Activated CD8-positive, alpha-beta memory T cell treated with anti-CD3 and anti-CD28 coated beads, Interleukin-2, amount 50 U/mL, for 48 hours (primary cell): ENCODE data around the gene NTSR1.

Experiments used
- DNase-seq: peaks from one replicate; pipeline ENCODE4 v3.0.0-alpha.2; 2020

The NTSR1 gene

GRCh38 chr20:62710886-62711702 lies 2.5 kb downstream of the NTSR1 start:
- DNase-seq = no peak

- DNase-seq = no peak
These were observed 3.1 kb downstream of the NTSR1 start for GRCh38 chr20:62711703-62712101.

DNA sequence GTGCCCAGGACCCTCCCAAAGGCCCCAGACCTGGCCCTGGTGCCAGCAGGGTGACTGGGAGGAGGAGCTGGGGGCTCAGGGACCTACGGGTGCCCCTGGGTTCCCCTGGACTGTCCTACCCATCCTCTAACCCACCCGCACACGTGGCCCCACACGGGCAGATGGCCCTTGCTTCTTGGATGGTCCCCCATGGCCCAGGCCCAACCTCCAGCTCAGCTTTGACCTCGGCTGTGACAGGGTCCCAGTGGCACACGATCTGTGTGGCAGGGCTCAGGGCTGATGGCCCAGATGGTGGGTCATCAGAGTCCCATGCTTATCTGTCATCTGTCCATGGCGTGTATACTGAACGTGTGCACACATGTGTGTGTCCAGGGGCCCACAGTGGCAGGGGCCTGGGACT lies 4.0 kb downstream of the NTSR1 start:
- DNase-seq = no peak

GRCh38 chr20:62714006-62714405 lies 5.4 kb downstream of the NTSR1 start:
- DNase-seq = no peak

- no peak for DNase-seq
These were observed 6.2 kb downstream of the NTSR1 start for GRCh38 chr20:62714799-62715198.

DNA sequence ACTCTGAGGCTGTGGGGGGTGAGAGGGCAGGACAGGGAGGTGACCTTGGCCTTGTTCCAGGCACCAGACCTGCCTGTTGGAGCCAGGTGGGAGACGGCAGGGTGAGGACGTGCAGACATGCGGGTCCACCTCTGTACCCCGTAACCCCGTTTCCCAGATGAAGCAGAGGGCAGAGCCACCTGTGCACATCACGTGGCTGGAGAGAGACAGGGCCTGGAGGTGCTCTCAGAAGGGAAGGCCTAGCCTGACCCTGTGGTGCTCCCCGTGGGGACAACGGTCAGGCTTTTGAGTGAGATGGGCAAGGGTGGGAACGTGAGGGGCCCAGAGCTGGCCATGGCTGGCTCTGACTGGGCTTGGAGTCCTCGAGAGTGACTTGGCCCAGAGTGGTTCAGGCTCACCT lies 6.6 kb downstream of the NTSR1 start:
- DNase-seq = no peak

DNA sequence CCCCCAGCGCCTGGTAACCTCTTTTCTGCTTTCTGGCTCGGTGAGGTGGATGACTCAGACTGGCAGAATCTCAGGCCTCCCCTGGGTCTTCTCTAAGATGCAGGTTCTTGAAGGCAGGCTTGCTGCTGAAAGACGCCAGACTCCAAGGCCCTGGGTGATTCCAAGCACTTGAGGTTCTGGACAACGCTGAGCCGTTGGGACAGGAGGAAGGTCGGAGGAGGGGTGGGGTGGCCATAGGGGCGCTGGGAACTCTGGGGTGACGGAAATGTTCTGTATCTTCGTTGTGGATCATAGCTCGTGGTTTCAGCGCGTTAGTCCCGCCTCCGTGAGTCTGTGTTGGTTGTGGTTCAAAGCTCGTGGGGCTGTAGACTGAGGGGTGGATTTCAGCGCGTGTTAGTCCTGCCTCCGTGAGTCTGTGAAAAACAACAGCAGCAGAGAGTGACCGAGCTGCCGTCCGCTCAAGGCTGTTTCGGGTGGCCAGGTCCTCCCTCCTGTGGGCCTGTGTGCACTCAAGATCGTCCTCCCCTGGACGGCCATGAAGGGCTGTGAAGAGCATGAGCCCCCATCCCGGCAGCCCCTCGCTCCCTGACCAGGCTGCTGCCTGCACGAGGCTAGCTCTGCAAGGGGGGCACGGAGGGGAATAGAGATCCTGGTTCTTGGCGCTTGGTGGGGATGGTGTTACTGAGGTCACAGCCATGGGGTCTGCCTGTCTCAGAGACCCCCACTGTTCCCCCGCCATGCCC lies 7.7 kb downstream of the NTSR1 start:
- DNase-seq = peak; percentile 71

DNA sequence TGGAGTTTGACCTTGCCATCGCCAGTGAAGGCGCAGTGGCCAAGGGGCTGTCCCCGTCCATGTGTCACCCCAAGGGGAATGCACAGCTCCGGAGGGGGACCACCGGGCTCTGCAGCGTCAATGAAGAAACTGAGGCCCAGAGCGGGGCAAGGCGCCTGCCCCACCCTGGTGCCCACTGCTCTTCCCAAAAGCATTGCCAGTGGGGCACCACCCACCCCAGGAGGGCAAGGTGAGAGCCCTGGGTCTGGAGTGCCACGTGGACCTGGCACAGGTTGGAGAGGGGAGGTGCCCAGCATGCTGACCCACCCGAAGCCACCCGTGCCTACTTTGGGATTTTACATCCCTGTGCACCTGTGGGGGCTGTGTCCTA lies 8.3 kb downstream of the NTSR1 start:
- DNase-seq = no peak

GRCh38 chr20:62717933-62718332 lies 9.3 kb downstream of the NTSR1 start:
- DNase-seq = no peak

- no peak for DNase-seq
These were observed 9.9 kb downstream of the NTSR1 start for GRCh38 chr20:62718546-62718945.

- DNase-seq = no peak
These were observed 10.8 kb downstream of the NTSR1 start for GRCh38 chr20:62719250-62719935.

DNA sequence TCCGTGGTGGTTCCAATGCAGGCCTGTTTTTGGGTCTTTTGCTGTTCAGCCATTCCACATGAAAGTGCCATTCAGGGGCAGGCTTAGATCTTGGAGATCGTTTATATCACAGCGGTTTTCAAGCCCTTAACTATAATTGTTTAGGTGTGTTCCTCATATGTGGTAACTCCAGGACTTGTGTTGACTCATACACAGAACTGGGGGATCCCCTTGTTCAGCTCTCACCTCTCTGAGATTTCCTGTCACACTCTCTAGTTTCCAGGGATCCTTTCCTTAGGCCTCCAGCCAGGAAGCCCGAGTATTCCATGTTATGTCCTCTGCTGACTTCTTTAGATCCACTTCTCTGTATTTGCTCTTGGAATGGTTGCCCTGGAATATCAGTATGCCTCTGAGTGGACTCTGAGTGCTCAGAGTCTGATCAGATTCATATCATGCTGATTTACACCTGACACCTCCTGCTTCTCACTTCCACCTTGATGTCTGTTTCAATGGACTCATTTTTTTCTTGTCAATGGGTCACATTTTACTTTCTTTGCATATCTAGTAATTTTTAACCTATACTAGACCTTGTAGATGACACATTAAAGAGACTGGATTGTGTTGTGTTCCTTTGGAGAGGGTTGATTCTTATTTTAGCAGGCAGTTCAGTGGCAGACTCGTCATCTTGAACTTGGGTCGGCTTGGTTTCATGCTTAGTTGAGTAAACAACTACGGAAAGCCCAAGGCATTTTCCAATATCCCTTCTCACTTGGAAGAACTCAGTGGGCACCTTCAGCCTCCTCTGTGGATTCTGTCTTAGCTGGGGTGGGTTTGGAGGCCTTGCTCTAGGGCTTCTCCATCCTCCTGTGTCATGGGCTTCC lies 13.1 kb downstream of the NTSR1 start:
- DNase-seq = no peak

GRCh38 chr20:62722627-62723026 lies 14.0 kb downstream of the NTSR1 start:
- DNase-seq = no peak

DNA sequence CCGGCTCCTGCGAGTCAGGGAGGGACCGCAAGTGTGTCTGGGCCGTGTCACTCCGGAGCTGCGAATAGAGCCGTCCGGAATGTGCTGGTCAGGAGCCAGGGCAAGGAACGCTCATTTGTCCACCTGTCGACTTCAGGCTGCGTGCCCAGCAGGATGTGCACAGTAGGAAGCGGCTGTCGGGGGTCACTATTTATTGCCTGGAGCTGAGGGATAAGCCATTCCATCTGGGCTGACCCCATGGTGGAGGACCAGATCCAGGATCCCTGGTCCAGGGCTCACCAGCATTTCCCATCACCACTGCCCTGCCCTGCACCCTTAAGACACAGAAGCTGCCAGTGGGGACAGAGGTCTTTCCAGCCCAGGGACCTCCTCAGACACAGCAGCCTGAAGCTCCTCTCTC lies 14.7 kb downstream of the NTSR1 start:
- no peak for DNase-seq

DNA sequence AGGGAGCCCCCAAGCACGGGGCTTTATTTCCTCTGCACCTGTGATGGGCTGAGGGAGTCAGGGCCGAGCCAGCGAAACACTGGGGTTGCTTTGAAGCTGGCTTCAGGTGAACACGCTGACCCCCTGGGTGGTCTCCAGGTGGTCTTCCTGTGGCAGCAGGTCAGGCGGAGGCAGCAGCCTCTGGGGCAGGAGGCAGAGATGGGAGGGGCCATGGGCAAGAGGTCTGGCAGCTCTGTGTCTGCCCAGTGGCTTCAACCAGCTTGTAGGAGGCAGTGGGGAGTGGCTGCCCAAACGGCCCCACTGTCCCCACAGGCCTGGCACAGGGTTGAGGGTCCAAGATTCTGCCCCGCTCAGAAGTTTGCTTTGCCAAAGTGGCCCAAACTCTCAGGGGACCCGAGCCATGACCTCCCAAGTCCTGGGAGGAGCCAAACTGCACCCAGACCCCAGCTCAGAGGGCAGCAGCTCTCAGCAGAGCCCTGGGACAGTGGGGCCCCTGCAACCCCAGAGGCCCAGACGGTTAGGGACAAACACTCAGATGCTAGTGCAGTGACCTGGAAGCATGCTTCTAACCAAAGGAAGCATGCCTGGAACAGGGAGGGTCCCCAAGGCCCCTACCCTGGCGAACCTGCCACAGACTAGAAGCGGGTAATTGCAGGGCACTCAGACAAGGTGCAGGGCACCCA lies 15.3 kb downstream of the NTSR1 start:
- DNase-seq = no peak

GRCh38 chr20:62724692-62725595 lies 16.3 kb downstream of the NTSR1 start:
- no peak for DNase-seq

DNA sequence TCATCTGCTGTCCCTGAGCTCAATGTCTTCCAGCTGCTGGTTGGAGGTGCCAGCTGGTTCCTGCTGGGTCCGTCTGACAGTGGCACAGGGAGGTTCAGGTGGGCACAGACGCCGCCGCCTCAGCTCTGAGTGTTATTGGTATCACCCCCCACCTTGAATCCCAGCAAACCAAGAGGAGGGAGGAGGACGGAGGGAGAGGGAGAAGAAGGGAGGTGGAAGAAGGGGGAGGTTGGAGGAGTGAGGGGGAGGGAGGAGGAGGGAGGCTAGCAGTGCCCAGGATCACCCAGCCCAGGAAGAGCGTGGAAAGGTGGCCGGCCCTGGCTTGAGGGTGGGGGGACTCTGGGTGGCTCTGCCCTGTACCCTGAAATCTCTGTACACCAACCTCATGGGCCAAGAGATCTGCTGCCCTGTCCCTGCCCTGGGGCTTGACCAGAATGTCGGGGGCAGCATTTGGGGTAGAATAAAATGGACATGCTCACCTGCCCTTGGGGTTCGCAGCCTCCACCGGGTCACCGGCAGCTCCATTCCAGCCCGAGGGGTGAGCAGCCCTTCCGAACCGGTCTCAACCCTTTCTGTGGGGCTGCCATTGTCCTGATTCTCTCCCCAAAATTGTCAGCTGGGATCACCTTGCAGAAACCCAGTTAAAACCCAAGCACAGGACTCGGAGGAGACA lies 17.1 kb downstream of the NTSR1 start:
- no peak for DNase-seq

GRCh38 chr20:62726276-62726675 lies 17.6 kb downstream of the NTSR1 start:
- DNase-seq = no peak

DNA sequence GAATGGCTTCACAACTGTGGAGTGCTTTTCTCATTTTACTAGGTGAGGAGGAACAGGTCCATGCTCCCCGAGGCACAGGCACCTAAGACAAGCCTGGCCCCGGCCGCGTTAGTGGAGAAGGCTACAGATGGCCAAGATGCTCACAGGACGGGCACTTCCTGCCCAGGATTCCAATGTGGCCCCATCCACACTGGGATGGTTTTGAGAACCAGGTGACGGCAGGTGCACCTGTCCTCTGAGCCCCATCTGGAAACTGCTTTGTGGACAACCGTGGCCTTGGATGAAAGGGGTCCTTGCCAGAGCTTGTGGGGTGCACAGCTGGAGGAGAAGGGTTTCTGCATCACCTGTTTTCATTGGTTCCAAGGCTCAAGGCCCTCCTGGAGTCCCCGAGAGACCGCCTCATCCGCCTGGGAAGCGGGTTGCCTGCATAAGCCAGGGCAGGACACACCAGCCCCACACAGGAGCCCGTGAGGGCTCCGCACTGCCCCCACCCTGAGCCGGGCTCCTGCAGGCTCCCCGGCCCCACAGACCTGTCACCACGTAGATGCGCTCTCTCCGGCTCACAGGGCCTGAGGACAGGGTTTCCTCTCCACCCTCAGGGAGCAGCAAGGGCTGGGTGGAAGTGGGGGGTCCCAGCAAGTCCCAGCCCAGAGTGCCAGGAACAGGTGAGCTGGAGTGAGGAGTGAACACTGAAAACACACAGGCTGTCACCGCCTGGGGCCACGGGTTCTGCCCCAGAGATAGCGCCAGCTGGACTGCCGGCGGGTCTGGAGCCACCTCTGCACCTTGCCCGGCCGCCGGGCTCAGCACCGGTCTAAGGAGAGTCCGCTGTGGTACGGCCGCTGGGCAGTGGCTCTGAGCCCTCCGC lies 18.3 kb downstream of the NTSR1 start:
- no peak for DNase-seq
